Measurements from ENCODE around the gene MYBL2. TPM values are rescaled to one million over a fixed set of nuclear protein-coding genes. Genes with fewer than 3 reads are reported as not detected.

MYBL2 gene
- total and polyA plus RNA-seq, 3 donors from 2014 or later = 27.7 to 32.9 (median 31.2) TPM

DNA sequence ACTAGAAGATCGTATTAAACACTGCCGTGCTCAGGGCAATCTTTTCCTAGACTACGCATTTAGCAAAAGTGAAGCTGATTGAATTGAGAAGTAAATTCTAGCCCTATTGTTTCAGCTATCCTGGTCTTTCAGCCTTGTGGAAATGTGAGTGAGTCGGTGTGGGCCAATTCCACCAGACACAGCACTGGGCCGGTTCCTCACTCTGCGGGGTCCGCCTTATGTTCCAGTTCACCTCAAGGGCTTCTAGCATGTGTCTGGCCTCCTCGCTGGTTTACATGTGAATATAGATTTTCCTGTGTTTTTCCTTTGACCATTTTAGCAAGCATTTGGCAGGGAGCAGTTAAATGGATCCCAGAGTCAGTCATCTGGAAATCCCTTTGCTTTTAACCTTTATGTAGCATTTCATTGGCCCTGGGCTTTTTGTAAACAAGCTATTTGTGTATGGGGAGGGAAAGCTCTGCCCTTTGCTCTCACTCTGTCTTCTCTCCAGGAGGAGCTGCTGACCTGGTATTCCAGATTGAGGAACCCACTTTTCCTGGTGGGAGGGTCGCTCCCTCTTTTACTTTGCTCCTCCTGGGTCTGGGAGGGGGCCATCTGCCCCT is 72.3 kb downstream of the MYBL2 start:
- H3K9me3 ChIP-seq = no peaks in the 10 kb centered on the region
- H3K27me3 ChIP-seq = no peaks in the 10 kb centered on the region
- DNase-seq = no peak
- intact Hi-C loops (cut with DNase I; ENCODE audit: low total_unique reads) = no loop called here
- WGBS, 2 donors = 91% methylated on average over 9 of the region's 9 CpGs
- H3K4me1 ChIP-seq = no peaks in the 10 kb centered on the region
- no peak overlapping the region for H3K4me3 ChIP-seq
- H3K27ac ChIP-seq = no peak overlapping the region
- H3K36me3 ChIP-seq (ENCODE audit: low read depth, missing control alignments) = no peaks in the 10 kb centered on the region
- TF ChIP-seq POLR2A (IDR thresholded peaks at IDR 0.05) = no peak
- TF ChIP-seq, protein P1, sequence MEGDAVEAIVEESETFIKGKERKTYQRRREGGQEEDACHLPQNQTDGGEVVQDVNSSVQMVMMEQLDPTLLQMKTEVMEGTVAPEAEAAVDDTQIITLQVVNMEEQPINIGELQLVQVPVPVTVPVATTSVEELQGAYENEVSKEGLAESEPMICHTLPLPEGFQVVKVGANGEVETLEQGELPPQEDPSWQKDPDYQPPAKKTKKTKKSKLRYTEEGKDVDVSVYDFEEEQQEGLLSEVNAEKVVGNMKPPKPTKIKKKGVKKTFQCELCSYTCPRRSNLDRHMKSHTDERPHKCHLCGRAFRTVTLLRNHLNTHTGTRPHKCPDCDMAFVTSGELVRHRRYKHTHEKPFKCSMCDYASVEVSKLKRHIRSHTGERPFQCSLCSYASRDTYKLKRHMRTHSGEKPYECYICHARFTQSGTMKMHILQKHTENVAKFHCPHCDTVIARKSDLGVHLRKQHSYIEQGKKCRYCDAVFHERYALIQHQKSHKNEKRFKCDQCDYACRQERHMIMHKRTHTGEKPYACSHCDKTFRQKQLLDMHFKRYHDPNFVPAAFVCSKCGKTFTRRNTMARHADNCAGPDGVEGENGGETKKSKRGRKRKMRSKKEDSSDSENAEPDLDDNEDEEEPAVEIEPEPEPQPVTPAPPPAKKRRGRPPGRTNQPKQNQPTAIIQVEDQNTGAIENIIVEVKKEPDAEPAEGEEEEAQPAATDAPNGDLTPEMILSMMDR (IDR thresholded peaks at IDR 0.05) = no peak

DNA sequence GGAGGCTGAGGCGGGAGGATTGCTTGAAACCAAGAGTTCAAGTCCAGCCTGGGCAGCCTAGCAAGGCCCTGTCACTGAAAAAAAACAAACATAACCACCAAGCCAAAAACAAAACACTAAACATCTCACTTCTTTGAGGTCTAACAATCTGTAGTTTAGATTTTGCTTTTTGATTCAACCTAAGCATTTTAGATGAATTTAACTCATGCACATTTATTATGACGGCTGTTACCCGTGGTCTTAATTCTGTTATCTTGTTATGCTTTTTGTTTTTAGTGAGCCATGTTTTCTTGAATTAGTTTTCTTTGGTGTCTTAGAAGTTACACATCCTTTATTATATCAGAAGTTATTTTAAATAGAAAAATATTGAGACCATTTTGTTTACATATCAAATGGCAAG is 73.7 kb downstream of the MYBL2 start:
- Histone ChIP-seq H3K9me3 (no peaks in the 10 kb centered on the region), H3K27ac (no peak overlapping the region), H3K4me1 (no peaks in the 10 kb centered on the region), H3K4me3 (no peak overlapping the region), H3K27me3 (no peaks in the 10 kb centered on the region), H3K36me3 (ENCODE audit: low read depth, missing control alignments) (no peaks in the 10 kb centered on the region)
- DNase-seq = no peak
- TF ChIP-seq, protein P1 (IDR thresholded peaks at IDR 0.05) = no peak
- TF ChIP-seq POLR2A (IDR thresholded peaks at IDR 0.05) = no peak
- 91 to 95% methylated on average over 3 of the region's 3 CpGs for WGBS, 2 donors
- intact Hi-C loops (cut with DNase I; ENCODE audit: low total_unique reads) = no loop called here

DNA sequence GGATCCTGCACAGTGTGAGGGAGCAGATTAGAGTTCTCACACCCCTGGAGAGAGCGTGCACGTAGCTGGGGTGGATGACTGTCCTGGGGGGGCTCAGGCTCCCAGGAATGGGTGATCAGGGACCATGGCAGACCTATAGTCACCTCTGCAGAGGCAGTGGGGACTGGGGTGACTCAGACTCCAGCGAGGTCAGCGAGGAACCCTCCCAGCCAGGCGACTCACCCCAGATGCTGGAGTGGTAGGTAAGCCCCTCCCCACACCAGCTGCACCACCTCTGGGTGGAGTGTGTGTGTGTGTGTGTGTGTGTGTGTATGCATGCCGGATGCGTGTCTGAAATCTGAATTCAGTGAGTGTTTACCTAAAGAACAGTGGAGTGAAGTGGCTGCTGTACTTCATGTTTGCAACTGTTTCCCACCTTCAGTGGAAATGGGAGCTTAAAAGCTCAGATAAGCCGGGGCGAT is 77.3 kb downstream of the MYBL2 start:
- intact Hi-C loops (cut with DNase I; ENCODE audit: low total_unique reads) = no loop called here
- 78 to 81% methylated on average over 6 to 9 of the region's 9 CpGs for WGBS, 2 donors
- no peak overlapping the region for H3K4me3 ChIP-seq
- no peaks in the 10 kb centered on the region for H3K36me3 ChIP-seq (ENCODE audit: low read depth, missing control alignments)
- H3K27me3 ChIP-seq = no peaks in the 10 kb centered on the region
- H3K4me1 ChIP-seq = no peaks in the 10 kb centered on the region
- TF ChIP-seq POLR2A (IDR thresholded peaks at IDR 0.05) = no peak
- no peak for DNase-seq
- no peak overlapping the region for H3K27ac ChIP-seq
- H3K9me3 ChIP-seq = no peaks in the 10 kb centered on the region

DNA sequence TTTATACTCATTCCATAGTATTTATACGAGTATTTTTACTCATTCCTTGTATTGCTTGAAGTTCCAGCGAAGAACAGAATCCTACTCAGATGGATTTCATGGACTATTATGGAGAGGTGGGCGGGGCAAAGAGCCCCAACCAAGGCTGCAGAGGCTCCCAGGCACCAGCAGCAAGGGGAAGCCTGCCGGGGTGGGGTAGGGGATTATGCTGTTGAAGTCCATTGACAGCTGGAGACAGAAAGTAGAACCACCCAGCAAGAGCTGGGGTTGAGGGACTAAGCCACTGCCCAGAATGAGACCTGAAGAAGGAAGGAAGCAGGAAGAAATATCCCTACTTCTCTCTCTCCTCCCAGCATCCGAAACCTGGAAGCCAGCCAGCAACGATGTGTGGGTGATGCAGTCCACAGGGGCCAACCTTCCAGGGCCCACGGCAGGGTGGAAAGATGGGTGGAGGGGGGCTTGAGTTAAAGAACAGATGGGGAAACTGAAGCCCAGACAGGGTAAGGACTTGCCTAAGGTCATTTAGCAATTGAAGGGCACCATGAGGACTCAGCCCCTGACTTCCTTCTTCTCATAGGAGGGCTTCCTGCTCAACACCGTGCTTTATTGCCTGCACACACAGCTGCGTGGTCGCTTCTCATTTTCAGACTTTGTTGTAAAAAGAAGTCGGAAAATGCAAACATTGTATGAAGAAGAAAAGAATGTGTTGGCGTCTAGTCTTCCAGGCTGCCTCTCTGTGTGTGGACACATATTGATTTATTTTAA is 78.2 kb downstream of the MYBL2 start:
- TF ChIP-seq POLR2A (IDR thresholded peaks at IDR 0.05) = no peak
- DNase-seq = peak; percentile 20

DNA sequence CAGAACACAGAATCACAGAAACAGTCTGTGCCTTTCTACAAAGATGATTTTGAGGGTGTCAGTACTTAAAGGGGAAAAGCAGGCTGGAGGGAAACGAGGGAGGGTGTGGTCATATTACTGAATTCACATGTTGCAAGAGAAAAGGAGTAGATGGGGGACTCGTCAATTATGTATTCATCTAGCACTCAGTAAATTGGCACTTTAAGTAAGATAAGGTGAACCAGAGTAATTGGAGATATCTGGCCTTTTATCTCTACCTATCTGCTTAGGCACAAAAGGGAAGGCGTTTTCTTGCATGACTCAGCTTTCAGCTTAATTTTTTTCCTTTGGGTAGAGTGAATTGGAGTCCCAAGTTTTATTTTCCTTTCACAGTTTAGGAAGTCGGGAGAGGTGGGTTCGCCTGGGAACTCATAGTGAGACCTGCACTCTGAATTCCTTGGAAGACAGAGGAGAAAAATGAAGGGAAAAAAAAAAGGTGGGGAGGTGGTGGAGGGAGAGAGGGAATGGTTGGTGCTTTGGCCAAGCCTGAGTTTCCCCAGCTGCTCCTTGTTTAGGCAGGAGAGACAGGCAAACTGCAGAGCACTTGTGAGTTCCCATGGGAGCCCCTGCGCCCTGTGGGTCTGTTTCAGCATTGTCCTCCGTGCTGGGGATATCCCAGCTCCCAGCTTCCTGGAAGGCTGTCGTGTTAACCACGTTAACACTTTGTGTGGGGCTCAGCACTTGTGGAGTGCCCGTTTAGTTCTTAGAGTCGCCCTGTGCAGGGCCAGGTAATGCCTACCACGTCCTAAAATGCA is 79.6 kb downstream of the MYBL2 start:
- no peaks in the 10 kb centered on the region for H3K36me3 ChIP-seq (ENCODE audit: low read depth, missing control alignments)
- TF ChIP-seq, protein P1 (IDR thresholded peaks at IDR 0.05) = no peak
- no peak for TF ChIP-seq POLR2A (IDR thresholded peaks at IDR 0.05)
- no peaks in the 10 kb centered on the region for H3K9me3 ChIP-seq
- intact Hi-C loops (cut with DNase I; ENCODE audit: low total_unique reads) = no loop called here
- WGBS, 2 donors = 55 to 58% methylated on average over 12 of the region's 12 CpGs
- H3K4me1 ChIP-seq = no peaks in the 10 kb centered on the region
- no peaks in the 10 kb centered on the region for H3K27me3 ChIP-seq
- H3K4me3 ChIP-seq = no peak overlapping the region
- no peak for DNase-seq
- no peak overlapping the region for H3K27ac ChIP-seq

More for the DNA sequence above, 78.2 kb downstream of the MYBL2 start:
- WGBS, 2 donors = 65 to 66% methylated on average over 12 of the region's 12 CpGs
- Histone ChIP-seq H3K27ac (no peak overlapping the region), H3K27me3 (no peaks in the 10 kb centered on the region), H3K9me3 (no peaks in the 10 kb centered on the region), H3K4me3 (no peak overlapping the region), H3K4me1 (no peaks in the 10 kb centered on the region), H3K36me3 (ENCODE audit: low read depth, missing control alignments) (no peaks in the 10 kb centered on the region)
- intact Hi-C loops (cut with DNase I; ENCODE audit: low total_unique reads) = no loop called here
